Activated T-cell treated with anti-CD3 and anti-CD28 coated beads for 1 hour (primary cell): Measurements from ENCODE around the gene SMYD3.

Experiments
- DNase-seq: peaks from one replicate; pipeline ENCODE4 v3.0.0-alpha.2; 2020; ENCODE audit warnings: low read depth

SMYD3 gene

DNA sequence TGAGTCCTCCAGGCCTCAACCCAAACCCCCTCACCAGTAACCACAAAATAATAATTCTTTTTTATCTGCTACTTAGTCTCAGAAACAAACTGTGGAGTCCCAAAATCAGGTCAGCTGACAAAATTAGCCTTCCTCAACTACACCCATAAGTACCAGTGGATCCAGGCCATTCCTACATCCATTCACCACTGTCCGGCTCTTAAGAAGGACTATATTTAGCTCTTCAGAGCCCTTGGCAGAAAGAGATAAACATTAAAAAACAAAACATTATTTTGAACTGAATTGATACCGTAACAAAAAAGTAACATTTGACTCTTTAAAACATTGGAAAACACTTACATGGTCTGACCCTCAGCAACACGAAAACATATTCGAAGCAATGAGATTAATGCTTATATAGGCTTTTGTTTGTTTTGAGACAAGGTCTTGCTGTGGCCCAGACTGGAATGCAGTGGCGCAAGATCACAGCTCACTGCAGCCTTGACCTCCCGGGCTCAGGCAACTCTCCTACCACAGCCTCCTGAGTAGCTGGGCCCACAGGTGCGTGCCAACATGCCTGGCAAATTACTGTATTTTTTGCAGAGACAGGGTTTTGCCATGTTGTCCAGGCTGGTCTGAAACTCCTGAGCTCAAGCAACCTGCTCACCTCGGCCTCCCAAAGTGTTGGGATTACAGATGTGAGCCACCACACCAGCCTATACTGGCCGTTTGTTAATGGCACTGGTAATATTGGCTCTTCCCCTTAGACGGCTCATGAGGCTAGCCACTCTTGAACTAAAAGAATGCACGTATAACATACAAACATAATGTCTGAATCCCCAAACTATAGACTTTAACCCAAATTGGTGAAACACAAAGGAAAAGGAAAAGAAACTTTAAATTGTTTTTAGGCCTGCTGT lies 330.7 kb downstream of the SMYD3 start:
- no peak for DNase-seq

DNA sequence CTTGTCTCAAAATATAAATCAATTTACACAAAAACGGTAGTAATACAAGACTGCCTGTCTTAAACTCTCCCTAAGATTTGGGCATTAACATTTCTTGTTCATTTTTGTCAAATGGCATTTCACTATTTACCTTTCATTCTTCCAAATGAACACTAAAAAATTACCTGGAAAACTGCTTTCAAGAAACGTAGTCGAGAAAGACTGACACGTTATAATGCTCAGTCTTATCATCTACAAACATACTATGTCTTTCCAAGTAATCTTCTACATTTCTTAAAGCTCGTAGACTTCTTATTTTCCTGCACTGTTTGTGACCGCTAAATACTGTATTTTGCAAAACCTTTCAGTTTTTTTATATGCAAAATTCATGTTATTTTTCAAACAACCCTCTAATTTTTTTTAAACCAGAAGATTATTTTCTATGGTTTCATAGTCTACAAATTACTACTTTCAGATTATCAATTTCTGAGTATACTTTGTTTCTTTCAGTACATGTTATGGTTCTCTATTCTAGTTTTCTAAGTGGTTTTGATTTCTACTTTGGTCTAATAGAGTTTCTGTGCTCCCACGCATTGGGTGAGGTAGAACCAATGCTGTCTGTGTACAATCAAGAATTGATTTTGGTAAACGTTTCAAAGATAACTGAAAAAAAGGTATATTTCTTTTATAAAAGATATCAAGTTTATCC lies 336.4 kb downstream of the SMYD3 start:
- no peak for DNase-seq

DNA sequence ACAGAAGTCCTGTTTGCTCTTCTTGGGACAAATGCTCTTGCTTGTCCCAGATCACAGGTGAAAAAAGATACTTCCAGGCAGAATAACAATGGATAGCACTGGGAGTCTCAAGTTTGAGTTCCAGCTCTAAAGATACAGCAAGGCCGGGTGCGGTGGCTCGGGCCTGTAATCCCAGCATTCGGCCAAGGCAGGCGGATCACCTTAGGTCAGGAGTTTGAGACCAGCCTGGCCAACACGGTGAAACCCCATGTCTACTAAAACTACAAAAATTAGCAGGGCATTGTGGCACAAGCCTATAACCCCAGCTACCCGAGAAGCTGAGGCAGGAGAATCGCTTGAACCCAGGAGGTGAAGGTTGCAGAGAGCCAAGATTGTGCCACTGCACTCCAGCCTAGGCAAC lies 337.6 kb downstream of the SMYD3 start:
- DNase-seq, result no peak

DNA sequence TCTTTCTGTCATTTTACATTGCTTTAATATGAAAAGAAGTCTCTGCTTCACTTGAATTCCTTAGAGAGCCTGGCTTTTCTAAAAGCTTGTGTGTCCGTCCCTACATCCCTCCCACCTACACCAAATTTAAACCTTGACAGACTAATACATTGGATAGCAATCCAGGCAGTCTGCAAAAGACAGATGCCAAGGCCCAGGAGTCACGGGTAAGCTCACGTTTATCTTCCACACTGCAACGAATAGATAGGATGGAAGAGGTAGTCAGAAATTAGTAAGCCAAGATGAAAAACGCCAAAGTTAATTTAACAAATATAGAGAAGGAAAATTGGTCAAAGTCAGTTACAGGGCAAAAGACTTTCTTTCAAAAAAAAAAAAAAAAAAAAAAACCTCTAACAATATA lies 338.1 kb downstream of the SMYD3 start:
- no peak for DNase-seq

DNA sequence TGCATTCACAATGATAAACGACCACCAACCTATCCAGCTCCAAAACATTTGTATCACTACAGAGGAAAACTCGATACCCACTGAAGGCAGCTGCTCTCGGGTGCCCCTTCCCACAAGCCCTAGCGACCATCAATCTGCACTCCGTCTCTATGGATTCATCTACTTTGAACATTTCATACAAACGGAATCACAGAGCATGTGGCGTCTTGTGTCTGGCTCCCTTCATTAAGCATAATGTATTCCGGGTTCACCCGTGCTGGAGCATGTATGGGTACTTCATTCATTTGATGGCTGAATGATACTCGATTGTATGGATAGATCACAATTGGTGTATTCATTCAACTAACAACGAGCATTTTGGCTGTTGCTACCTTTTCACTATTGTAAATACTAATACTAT lies 340.2 kb downstream of the SMYD3 start:
- DNase-seq, result no peak

DNA sequence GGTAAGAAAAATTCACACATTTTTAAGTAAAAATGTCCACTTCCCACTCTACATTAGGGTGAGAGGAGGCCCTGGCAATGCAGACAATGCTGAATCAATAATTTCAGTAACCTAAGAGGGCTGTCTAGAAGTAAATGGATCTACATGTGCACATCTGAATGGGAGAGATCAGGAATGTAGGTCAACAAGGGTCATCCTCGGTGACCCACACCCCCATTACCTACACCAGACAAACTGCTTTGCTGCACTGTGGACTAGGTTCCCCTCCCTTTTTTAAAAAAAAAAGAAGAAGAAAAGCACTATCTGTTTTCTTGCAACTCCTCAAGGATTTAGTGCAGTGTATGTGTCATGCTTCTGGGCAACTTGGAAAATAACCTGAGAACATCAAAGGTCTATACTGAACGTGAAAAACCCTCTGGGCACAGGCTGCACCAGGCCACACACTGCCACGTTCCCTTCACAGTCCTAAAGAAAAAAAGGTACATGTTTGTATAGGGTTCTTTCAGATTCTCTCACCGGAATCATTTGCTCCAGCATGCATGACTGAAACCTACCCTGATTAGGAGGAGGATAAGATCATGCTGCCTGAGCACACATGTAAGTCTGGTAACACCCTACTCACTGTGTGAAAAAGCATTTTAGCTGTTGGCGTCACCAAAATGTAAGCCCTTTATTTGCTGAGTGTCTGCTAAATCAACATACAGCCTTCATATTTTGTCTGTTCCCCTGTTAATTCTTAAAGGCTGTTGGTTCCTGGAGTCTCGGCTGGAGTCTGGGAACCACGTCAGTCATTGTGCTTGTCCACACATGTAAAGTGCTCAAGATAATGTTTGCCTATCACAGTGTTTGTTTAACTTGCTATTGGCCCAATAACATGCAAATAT lies 341.0 kb downstream of the SMYD3 start:
- DNase-seq, result no peak

DNA sequence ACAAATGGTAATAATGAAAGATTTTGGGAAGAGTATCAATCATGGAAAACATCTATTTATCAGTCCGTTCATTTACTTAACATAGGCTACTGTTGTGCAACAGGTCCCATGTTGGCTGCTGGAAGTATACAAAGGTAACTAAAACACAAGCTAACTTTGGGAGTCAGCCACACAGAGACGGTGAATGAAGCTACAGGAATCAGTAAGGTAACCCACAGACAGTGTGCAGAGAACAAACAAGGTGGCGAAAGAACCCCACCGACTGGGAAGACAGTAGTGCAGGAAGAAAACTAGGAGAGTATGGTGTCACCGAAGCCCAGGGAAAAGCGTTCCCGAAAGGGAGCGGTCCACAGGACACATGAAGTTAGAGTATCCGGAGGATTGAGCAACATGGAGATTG lies 342.3 kb downstream of the SMYD3 start:
- no peak for DNase-seq

DNA sequence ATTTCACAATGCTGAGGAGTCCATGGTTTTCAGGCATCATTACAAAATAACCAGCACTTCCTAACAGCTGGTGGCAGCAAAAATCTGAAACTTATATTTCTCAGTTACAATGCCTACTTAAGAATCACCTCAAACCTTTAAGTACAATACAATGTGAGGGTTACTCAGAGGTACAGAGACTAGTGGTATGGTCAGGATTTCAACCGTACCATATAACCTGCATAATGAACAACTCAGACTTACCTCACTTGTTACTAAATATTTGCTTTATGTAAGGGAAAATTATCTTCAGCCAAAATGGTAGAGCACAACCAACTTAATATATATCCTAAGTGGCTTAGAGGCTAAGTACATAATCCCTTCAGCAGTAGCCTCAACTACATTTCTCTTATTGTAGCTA lies 344.5 kb downstream of the SMYD3 start:
- DNase-seq, result no peak

DNA sequence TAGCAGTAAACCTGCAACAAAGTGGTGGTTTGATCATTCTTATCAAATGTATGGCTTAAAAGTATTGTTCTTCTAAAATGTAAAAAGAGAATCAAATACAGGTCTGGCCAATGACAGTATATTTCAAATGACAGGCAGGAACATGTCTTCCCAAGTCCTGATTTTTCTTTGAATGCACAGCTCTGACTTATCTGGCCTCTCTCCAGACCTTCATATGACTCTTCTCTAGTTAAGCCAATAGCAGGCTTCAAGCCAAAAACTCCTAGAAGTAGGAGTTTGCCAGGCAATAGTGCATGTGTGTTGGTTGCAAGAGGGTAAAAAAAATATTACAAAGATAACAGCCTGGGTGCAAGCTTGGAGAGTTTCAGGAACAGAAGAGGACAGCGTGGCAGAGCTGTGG lies 345.5 kb downstream of the SMYD3 start:
- DNase-seq, result no peak

DNA sequence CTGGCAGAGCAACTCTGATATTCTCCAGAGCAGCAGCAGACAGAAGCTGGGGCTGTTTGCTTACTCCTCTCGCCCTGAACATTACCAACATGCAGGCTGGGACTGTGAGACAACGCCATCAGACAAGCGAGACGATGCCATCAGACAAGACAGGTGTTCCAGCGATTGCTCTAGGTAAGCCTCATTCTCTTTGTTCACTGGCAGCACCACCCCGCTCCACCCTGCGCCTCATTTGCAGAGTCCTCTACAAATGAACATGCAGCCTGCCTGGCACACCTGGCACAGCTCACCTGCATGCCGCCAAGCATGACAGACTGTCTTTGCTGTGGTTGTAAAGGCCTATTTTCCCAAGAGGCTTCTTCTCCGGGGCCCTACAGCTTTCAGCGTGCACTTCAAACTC lies 346.2 kb downstream of the SMYD3 start:
- DNase-seq, result no peak

DNA sequence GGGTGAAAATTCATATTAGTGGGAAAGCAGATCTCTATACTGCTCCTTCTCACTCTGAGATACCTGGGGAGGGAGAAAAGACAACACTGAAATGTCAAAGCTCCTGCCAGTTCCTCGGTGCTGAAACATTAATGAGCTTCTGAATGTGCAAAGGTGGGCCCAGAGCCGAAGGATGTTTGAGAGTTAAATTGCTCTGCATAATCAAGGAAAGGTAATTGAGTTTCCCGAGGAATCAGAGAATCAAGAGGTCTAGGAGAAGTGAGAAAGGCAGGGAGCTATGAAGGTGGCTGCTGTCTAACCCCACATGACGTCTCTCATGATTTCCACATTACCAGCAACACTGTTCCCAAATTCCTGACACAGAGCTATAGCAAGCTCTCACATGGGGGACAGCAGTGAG lies 346.7 kb downstream of the SMYD3 start:
- no peak for DNase-seq

DNA sequence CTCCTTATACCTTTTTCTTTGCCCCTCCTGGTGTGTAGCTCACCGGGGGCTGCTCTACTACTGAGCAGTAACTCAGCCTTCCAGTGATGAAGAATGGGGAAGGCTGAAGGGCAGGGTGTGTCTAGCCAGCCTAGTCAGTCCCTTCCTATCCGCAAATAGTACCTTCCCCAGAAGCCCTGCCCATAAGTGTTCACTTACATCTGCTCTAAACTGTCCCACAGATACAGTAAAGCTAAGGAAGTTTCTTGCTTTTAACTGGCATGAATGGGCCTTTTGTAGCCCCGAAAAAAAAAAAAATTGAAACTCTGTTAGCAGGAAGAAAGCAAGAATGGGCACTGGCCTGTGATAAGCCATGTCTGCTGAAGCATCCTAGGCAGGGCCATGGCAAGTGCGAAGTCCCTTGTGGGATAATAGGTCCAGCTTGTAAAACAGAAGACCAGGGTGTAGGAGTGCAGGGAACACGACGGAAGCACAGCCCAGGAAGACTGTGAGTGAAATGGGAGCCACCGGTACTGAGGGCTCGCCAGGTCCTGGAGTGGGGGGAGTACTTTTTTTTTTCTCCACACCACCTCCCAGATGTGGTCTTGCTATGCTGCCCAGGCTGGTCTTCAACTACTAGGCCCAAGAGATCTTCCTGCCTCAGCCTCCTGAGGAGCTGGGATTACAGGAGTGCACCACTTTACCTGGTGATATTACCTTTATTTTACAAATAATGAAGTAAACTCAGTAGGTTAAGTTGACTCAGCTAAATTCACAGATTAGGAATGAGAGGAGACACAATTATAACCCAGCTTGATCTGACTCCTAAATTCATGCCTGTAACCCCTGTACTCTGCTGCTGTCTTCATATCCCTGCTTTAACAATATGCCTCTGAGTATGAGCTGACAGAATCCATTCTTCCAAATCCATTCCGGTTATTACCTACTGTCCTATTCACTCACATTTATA lies 347.5 kb downstream of the SMYD3 start:
- DNase-seq, result no peak

DNA sequence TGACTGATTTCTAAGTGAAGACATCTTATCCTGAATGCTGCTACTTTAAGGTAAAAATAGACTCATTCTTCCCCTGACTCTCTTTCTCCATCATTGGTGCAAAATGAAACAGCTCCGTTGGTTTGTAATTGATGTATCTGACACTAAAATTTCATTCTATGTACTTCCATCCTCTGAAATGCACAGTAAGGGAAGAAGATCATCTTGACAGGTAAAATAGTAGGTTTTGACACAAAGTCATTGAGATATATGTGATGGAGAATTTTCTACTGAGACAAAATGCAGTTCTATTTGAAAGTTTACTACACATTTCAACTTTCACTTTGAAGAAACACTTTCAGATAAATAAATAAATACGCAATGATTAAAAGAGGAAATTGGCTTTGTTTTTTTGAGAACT lies 348.9 kb downstream of the SMYD3 start:
- DNase-seq, result no peak

DNA sequence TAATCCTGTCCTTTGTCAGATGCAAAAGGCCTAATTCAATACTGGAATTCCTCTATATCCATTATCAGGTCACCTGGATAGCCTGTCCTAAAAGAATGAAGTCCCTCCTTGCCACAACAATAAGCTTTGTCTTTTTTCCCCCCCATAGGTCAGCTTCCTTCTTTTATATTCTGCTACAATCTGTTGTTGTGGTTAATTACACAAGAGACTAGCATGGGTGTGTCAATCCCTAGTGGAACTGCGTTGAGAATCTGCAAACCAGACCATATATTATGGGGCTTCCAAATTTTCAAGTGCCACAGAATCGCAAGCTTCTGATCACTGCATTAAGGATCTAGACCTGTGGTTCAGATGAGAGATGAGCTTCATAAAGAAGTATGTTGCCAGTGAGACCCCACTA lies 349.6 kb downstream of the SMYD3 start:
- DNase-seq, result no peak

DNA sequence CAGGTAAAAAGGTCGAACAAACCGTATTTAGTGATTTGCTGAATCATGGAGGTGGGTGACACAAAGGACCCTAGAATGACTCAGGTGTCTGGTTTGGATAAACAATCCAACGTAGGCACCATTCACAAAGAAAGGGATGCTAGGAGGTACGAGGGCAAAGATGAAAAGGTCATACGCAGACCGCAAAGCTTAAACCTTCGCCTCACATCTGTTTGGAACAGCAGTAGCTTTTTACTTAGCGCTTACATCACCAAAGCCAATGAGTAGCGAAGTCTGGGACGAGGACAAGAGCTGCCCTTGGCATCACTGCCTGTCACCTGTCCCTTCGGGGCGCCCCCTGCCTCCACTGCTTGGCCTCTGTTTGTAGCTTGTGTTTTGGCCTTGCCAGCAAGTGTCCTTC lies 350.2 kb downstream of the SMYD3 start:
- DNase-seq, result no peak

DNA sequence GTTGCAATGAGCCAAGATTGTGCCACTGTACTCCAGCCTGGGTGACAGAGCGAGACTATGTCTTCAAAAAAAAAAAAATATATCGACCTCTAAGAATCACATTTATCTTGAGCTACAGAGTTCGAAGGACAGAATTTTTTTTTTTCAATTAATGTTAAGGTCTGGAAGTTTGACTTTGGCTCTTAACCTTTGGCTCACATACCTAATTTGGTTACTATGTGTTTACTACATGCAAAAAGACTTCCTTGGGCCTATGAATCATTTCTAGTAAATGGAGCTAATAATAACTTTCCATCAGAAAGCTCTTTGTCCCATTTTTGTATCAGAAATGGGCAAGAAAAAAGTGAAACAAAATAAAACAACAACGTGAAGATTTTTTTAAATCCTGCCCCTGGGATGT lies 351.2 kb downstream of the SMYD3 start:
- DNase-seq, result no peak

DNA sequence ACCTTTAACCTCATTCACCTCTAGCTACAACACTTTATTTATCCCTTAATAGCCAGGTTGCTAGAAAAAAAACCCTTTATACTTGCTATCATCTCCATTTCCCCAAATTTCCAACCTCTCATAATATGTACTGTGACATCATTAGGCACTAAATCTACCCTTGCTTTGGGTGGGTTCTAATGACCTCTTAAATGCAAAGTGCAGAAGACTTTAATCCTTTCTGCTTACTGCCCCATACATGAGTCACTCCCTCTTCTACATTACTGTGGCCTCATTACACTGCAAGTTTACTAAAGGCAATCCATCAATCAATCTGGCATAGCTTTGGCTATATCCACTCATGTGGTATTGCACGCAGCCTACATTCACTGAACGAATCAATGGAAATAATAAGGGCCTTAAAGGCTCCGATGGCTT lies 353.3 kb downstream of the SMYD3 start:
- no peak for DNase-seq

DNA sequence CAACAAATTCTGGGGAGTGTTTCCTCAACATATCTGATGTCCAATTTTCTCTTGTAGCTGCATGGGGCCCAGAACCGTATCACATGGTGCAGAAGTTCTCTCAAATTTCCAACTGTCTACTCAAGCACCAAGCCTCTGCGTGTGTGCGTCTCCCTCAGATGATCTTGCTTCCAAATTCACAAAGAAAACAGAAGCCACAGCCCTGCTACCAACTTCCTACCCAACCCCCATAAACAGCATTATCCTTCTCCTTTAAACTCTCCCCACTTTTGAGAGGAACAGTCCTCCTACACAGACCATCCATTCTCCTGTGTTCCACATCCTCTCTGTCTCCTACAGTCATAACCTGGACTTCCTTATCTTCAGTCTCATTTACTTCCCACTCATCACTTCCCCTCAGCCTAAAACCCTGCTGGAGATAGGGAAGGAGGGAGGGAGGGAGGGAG lies 354.1 kb downstream of the SMYD3 start:
- no peak for DNase-seq

DNA sequence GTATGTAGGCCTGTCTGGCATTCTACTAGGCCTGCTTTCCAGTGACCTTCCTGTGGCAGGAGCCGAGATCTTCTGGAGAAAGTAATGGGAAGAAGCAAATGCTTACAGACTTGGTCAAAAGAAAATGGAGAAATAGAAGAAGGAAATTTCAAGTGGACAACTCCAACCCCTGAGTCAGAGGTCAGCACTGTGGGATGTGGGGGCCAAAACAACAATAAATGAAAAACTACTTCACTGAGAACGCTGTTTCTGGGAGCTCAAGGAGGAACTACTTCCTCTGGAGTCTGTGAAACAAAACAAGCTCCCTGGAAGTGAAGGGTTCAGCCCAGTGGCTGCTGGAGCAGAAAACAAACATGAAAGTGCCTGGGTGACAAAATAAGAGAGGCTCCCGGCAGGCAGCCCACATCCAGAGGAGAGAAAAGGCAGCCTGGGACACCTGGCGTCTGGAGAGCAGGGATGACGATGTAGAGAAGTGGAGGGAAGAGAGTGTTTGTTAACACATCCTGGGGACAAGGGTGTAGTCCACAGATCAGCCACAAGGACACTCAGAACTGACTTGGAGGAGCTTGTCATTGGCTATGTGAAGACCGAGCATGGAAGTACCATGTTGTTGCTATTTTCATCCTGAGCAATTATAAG lies 355.2 kb downstream of the SMYD3 start:
- DNase-seq, result no peak

DNA sequence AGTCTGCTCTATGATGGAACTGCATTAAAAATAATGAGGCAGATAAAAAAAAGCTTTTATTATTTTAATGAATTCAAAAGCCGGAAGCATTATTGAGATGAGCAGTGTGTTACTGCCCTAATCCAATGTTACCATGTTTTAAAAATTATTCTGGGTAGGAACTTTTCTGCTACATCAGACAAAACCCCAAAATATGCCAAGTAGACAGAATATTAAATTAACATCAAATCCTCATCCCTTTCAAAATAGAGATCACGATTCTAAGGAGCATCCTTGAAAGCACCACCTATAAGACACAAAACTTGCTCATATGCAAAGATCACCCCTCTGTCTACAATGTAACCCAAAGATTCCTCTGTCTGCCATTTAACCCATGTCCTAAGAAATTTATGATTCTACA lies 357.5 kb downstream of the SMYD3 start:
- DNase-seq, result no peak
